Neural cell (in vitro differentiated cells): ENCODE measurements around the gene INO80C. TPM values are rescaled to one million over a fixed set of nuclear protein-coding genes. Genes with fewer than 3 reads are reported as not detected.

Source experiments
- H2AFZ ChIP-seq: fragments of 200-600, 300-800 bp; sonication (generic), shearing (Covaris generic); 2 replicates; pipeline ENCODE4 v1.6.0; 2014; ENCODE audit warnings: low read depth, mild to moderate bottlenecking, antibody characterized with exemption, low read length, moderate library complexity
- H3F3A ChIP-seq: fragments of 200-600 bp; shearing (Covaris generic); 2 replicates; pipeline ENCODE4 v1.6.1; 2016; ENCODE audit warnings: mild to moderate bottlenecking, moderate library complexity, mixed read lengths, antibody characterized with exemption, low read length; ENCODE audit not compliant: insufficient read depth, poor library complexity, severe bottlenecking
- H3K27ac ChIP-seq: fragments of 200-600, 300-800 bp; sonication (generic), shearing (Covaris generic); 2 replicates; pipeline ENCODE4 v1.5.1; 2014; ENCODE audit warnings: mild to moderate bottlenecking, low read length, moderate library complexity
- H3K27me3 ChIP-seq: fragments of 300-800, 200-600 bp; sonication (generic), shearing (Covaris generic); 2 replicates; pipeline ENCODE4 v1.6.0; 2014; ENCODE audit warnings: mild to moderate bottlenecking, low read depth, low read length, moderate library complexity; ENCODE audit not compliant: insufficient read depth
- H3K36me3 ChIP-seq: fragments of 300-800, 200-600 bp; sonication (generic), shearing (Covaris generic); 2 replicates; pipeline ENCODE4 v1.5.1; 2014; ENCODE audit warnings: mild to moderate bottlenecking, antibody characterized with exemption, low read length, moderate library complexity; ENCODE audit not compliant: insufficient read depth
- H3K4me2 ChIP-seq: fragments of 300-800, 200-600 bp; sonication (generic), shearing (Covaris generic); 2 replicates; pipeline ENCODE4 v1.6.0; 2014; ENCODE audit warnings: mild to moderate bottlenecking, low read length
- H3K4me3 ChIP-seq: fragments of 300-800, 200-600 bp; sonication (generic), shearing (Covaris generic); 2 replicates; pipeline ENCODE4 v1.5.1; 2014; ENCODE audit warnings: mild to moderate bottlenecking, low read length, moderate library complexity
- H3K79me2 ChIP-seq: fragments of 200-600 bp; shearing (Covaris generic); replicated peaks from 2 replicates; pipeline ENCODE4 v1.6.0; 2014; ENCODE audit warnings: mild to moderate bottlenecking, low read length, moderate library complexity; ENCODE audit not compliant: insufficient read depth
- H3K9ac ChIP-seq: fragments of 300-800, 200-600 bp; sonication (generic), shearing (Covaris generic); 2 replicates; pipeline ENCODE4 v1.6.1; 2016; ENCODE audit warnings: mild to moderate bottlenecking, low read length, mixed read lengths
- H3K9me2 ChIP-seq: fragments of 200-600 bp; shearing (Covaris generic); 2 replicates; pipeline ENCODE4 v1.6.1; 2016; ENCODE audit warnings: mild to moderate bottlenecking, low read length, mixed read lengths; ENCODE audit not compliant: insufficient read depth
- H3K9me3 ChIP-seq: fragments of 200-600, 300-800 bp; sonication (generic), shearing (Covaris generic); 2 replicates; pipeline ENCODE4 v1.6.1; 2016; ENCODE audit warnings: mild to moderate bottlenecking, mixed run types, low read length, moderate library complexity, mixed read lengths
- H4K20me1 ChIP-seq: fragments of 200-600 bp; shearing (Covaris generic); 2 replicates; pipeline ENCODE4 v1.6.1; 2016; ENCODE audit warnings: mild to moderate bottlenecking, mixed run types; ENCODE audit not compliant: insufficient read depth
- CTCF ChIP-seq: fragments of 450-650 bp; IDR thresholded peaks from 2 replicates; pipeline ENCODE4 v1.5.1; 2014; ENCODE audit warnings: antibody characterized with exemption, mild to moderate bottlenecking, moderate library complexity; ENCODE audit not compliant: poor library complexity, severe bottlenecking
- EP300 ChIP-seq: fragments of 450-650 bp; conservative IDR thresholded peaks from 2 replicates; pipeline ENCODE4 v1.6.1; 2014; ENCODE audit warnings: antibody characterized with exemption, mild to moderate bottlenecking, moderate library complexity; ENCODE audit not compliant: poor library complexity, severe bottlenecking
- EZH2 ChIP-seq: fragments of 200-600, 300-800 bp; shearing (Covaris generic), sonication (generic); IDR thresholded peaks from 2 replicates; pipeline ENCODE4 v1.6.1; 2014; ENCODE audit warnings: antibody characterized with exemption, low read length, borderline replicate concordance, mild to moderate bottlenecking; ENCODE audit not compliant: insufficient read depth, poor library complexity, severe bottlenecking
- MXI1 ChIP-seq: fragments of 450-650 bp; conservative IDR thresholded peaks from 2 replicates; pipeline ENCODE4 v1.6.1; 2014; ENCODE audit warnings: antibody characterized with exemption, mild to moderate bottlenecking; ENCODE audit not compliant: poor library complexity, severe bottlenecking
- POLR2AphosphoS5 ChIP-seq: IDR thresholded peaks from 2 replicates; pipeline ENCODE4 v1.6.1; 2012
- RAD21 ChIP-seq: fragments of 450-650 bp; conservative IDR thresholded peaks from 2 replicates; pipeline ENCODE4 v1.6.1; 2014; ENCODE audit warnings: antibody characterized with exemption, mild to moderate bottlenecking, moderate library complexity
- REST ChIP-seq: IDR thresholded peaks from 2 replicates; pipeline ENCODE4 v1.6.1; 2012; ENCODE audit warnings: borderline replicate concordance
- SMC3 ChIP-seq: fragments of 450-650 bp; conservative IDR thresholded peaks from 2 replicates; pipeline ENCODE4 v1.6.1; 2014; ENCODE audit warnings: antibody characterized with exemption, mild to moderate bottlenecking, moderate library complexity; ENCODE audit not compliant: poor library complexity
- TAF1 ChIP-seq: IDR thresholded peaks from 2 replicates; pipeline ENCODE4 v1.6.1; 2012; ENCODE audit warnings: low read depth
- polyA plus RNA-seq: library from polyadenylated mRNA; depleted of rRNA; stranded (reverse); fragments of >200 nt; gene quantifications from 2 replicates; pipeline ENCODE4 v1.2.3, GENCODE V29; 2014

The INO80C gene
- polyA plus RNA-seq, 1 donor from 2014 or later, result 30.5 TPM

- Histone ChIP-seq H3K79me2 (no peaks in the 10 kb centered on the region), H3K9ac (no peak overlapping the region), H3K4me2 (no peak overlapping the region), H3K27me3 (no peaks in the 10 kb centered on the region), H3K36me3 (no peaks in the 10 kb centered on the region), H4K20me1 (no peaks in the 10 kb centered on the region), H3K4me3 (no peak overlapping the region), H2AFZ (no peak overlapping the region), H3F3A (no peaks in the 10 kb centered on the region), H3K9me2 (no peaks in the 10 kb centered on the region), H3K27ac (no peak overlapping the region), H3K9me3 (no peaks in the 10 kb centered on the region)
- TF ChIP-seq SMC3, result no peak
- no peak for TF ChIP-seq CTCF
- TF ChIP-seq RAD21, result no peak
- no peak for TF ChIP-seq MXI1
- TF ChIP-seq POLR2AphosphoS5, result no peak
- TF ChIP-seq TAF1, result no peak
- no peak for TF ChIP-seq EZH2
- TF ChIP-seq REST, result no peak
- TF ChIP-seq EP300, result no peak
Observed at GRCh38 chr18:35467624-35468016, 30.1 kb downstream of the INO80C start.

- Histone ChIP-seq H3K4me3 (no peak overlapping the region), H3K9me2 (no peaks in the 10 kb centered on the region), H3K9me3 (no peaks in the 10 kb centered on the region), H3K9ac (no peak overlapping the region), H3K79me2 (no peaks in the 10 kb centered on the region), H3K4me2 (no peak overlapping the region), H4K20me1 (no peaks in the 10 kb centered on the region), H3K36me3 (no peaks in the 10 kb centered on the region), H3K27me3 (no peaks in the 10 kb centered on the region), H3F3A (no peaks in the 10 kb centered on the region), H2AFZ (no peak overlapping the region), H3K27ac (no peak overlapping the region)
- TF ChIP-seq POLR2AphosphoS5 (no peak), EP300 (no peak)
Observed at GRCh38 chr18:35466815-35467623, 30.7 kb downstream of the INO80C start.
